Vagina (tissue), 2 donors: ENCODE data around the gene FBXO33. TPM values are rescaled to one million over a fixed set of nuclear protein-coding genes. Genes with fewer than 3 reads are reported as not detected.

Experiments used
- DNase-seq, 2 donors: peaks; one replicate each; pipeline ENCODE4 v3.0.0-alpha.2; 2017; ENCODE audit errors: extremely low spot score in 2 of 2
- H3K27ac ChIP-seq: fragments of 200-600 bp; sonication (generic); one replicate; pipeline ENCODE4 v1.5.1; 2019
- H3K27me3 ChIP-seq: fragments of 200-600 bp; sonication (generic); one replicate; pipeline ENCODE4 v1.5.1; 2019
- H3K36me3 ChIP-seq, 2 donors: fragments of 200-600 bp; sonication (generic); one replicate each; pipeline ENCODE4 v1.5.1; 2017 to 2019
- H3K4me1 ChIP-seq: fragments of 200-600 bp; sonication (generic); one replicate; pipeline ENCODE4 v1.5.1; 2019
- H3K4me3 ChIP-seq, 2 donors: fragments of 200-600 bp; sonication (generic); 1 replicate in 1 of 2; 2 replicates in 1 of 2; pipeline ENCODE4 v1.5.1; 2016 to 2019
- H3K9me3 ChIP-seq: fragments of 200-600 bp; sonication (generic); one replicate; pipeline ENCODE4 v1.5.1; 2019
- CTCF ChIP-seq, 3 experiments: fragments of 450-650 bp in 2 of 3; fragments of 200-600 bp in 1 of 3; sonication (generic) in 1 of 3; IDR thresholded peaks; one replicate each; pipeline ENCODE4 v1.5.1; 2017 to 2019; ENCODE audit warnings: antibody characterized with exemption in 3 of 3, mild to moderate bottlenecking in 2 of 3, moderate library complexity in 2 of 3
- POLR2A ChIP-seq, 2 donors: fragments of 450-650 bp; IDR thresholded peaks; one replicate each; pipeline ENCODE4 v1.6.1; 2017; ENCODE audit warnings: antibody characterized with exemption in 2 of 2, mild to moderate bottlenecking in 2 of 2, moderate library complexity in 2 of 2
- POLR2AphosphoS5 ChIP-seq, 2 donors: sonication (generic); formaldehyde crosslinking; IDR thresholded peaks; one replicate each; pipeline ENCODE4 v1.9.0; 2017; ENCODE audit warnings: antibody characterized with exemption in 2 of 2, mild to moderate bottlenecking in 2 of 2, low read depth in 1 of 2; ENCODE audit not compliant: insufficient read depth in 1 of 2
- intact Hi-C: fragments of 100-400 bp; cut with DNase I; formaldehyde crosslinking; loops from one replicate; pipeline ENCODE4 v1.15.1; 2023
- total RNA-seq: library from RNA; depleted of rRNA; stranded (reverse); fragments of >200 nt; gene quantifications from one replicate; pipeline ENCODE4 v1.2.3, GENCODE V29; 2016

The FBXO33 gene
- total RNA-seq, 1 donor from 2014 or later: 11.5 TPM

DNA sequence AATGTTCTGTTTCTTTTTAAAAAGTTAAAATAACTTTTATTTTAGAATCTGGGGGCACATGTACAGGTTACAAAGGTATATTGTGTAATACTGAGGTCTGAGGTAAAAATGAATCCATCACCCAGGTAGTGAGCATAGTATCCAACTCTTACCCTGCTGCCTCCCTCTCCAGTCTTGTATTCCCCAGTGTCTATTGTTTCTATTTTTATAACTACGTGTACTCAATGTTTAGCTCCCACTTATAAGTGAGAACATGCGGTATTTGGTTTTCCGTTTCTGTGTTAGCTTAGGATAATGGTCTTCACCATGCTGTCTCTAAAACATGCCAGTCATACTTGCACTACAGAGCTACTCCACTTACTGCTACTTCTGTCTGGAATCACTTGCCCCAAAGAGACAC, 8.4 kb downstream of the FBXO33 start:
- Histone ChIP-seq H3K4me1 (peaks cover 68% of the 10 kb centered on the region), H3K27ac (no peak overlapping the region), H3K9me3 (no peaks in the 10 kb centered on the region), H3K36me3 (no peaks in the 10 kb centered on the region), H3K27me3 (no peaks in the 10 kb centered on the region), H3K4me3 (no peak overlapping the region)
- no peak for DNase-seq
- TF ChIP-seq POLR2A (IDR thresholded peaks at IDR 0.05) (no peak), POLR2AphosphoS5 (IDR thresholded peaks at IDR 0.05; ENCODE audit: insufficient read depth in 1 of 2, low read depth in 1 of 2) (no peak), CTCF (IDR thresholded peaks at IDR 0.05) (no peak)
- intact Hi-C loops: no loop called here

DNA sequence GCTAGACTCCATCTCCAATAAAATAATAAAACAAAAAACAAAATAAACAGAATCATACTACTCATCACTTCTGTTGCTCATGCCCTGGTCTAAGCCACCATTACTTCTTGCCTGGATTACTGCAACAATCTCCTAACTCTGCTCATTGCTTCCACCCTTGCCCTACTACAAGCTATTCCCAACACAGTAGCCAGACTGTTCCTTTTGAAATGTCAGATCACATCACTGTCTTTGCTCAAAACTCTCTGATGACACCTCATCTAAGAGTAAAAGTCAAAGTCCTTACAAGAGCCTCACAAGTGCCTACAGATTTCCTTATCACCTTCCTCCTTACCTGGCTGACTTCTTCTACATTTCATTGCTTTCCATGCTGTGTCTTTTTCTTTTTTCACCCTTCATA, 10.0 kb downstream of the FBXO33 start:
- no peak for TF ChIP-seq POLR2A (IDR thresholded peaks at IDR 0.05)
- TF ChIP-seq CTCF (IDR thresholded peaks at IDR 0.05): no peak
- no peak for TF ChIP-seq POLR2AphosphoS5 (IDR thresholded peaks at IDR 0.05; ENCODE audit: insufficient read depth in 1 of 2, low read depth in 1 of 2)
- intact Hi-C loops: no loop called here
- Histone ChIP-seq H3K9me3 (no peaks in the 10 kb centered on the region), H3K27ac (no peak overlapping the region), H3K4me1 (peaks cover 52% of the 10 kb centered on the region), H3K4me3 (no peak overlapping the region), H3K27me3 (no peaks in the 10 kb centered on the region), H3K36me3 (no peaks in the 10 kb centered on the region)
- no peak for DNase-seq

DNA sequence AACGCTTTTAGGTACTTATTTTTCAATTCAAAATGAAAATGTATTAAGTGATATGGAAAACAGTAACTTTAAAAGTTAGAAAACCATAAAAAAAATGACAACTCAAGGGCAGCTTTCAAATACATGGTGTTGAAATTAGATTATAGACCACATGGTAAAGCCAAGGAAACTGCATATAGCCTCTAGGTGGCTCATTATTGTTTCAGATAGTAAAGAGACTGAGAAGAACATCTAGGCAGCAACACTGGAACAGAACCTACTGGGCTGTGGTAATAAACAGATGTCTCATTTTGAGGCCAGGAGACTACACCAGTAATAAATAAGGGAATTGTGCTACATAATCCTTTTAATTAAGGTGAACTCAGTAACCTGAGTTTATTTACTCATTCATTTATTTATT, 13.0 kb downstream of the FBXO33 start:
- Histone ChIP-seq H3K27ac (no peak overlapping the region), H3K9me3 (peaks cover 7% of the 10 kb centered on the region), H3K4me3 (no peak overlapping the region), H3K4me1 (peaks cover 27% of the 10 kb centered on the region), H3K36me3 (no peaks in the 10 kb centered on the region), H3K27me3 (no peaks in the 10 kb centered on the region)
- intact Hi-C loops: no loop called here
- no peak for DNase-seq
- no peak for TF ChIP-seq POLR2A (IDR thresholded peaks at IDR 0.05)
- TF ChIP-seq POLR2AphosphoS5 (IDR thresholded peaks at IDR 0.05; ENCODE audit: insufficient read depth in 1 of 2, low read depth in 1 of 2): no peak
- TF ChIP-seq CTCF (IDR thresholded peaks at IDR 0.05): no peak

DNA sequence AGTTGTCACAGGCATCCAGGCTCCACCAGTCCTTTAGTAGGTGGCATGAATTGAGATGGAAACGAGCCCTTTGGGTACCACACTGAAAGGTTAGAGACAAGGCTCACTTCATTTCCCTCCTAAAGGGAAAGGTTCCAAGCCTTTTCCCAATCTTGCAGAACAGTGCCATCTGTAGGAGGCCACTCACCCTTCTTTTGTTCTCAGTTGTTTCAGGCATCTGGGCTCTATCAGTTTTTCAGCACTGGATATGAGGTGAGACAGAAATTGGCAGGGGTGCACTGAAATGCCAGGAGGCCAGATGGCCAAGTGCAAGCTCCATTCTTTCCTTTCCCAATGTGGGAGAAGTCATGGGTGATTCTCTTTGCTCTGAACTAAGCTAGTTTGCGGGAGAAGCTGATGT, 15.2 kb downstream of the FBXO33 start:
- DNase-seq: no peak
- no peaks in the 10 kb centered on the region for H3K36me3 ChIP-seq
- H3K9me3 ChIP-seq: peaks cover 7% of the 10 kb centered on the region
- H3K27me3 ChIP-seq: no peaks in the 10 kb centered on the region
- TF ChIP-seq POLR2AphosphoS5 (IDR thresholded peaks at IDR 0.05; ENCODE audit: insufficient read depth in 1 of 2, low read depth in 1 of 2): no peak
- TF ChIP-seq CTCF (IDR thresholded peaks at IDR 0.05): no peak
- TF ChIP-seq POLR2A (IDR thresholded peaks at IDR 0.05): no peak
- H3K4me1 ChIP-seq: peaks cover 11% of the 10 kb centered on the region
- no peak overlapping the region for H3K4me3 ChIP-seq
- intact Hi-C loops: no loop called here
- no peak overlapping the region for H3K27ac ChIP-seq

- Histone ChIP-seq H3K4me3 (no peak overlapping the region), H3K27me3 (no peaks in the 10 kb centered on the region), H3K36me3 (no peaks in the 10 kb centered on the region), H3K27ac (no peak overlapping the region), H3K9me3 (peaks cover 7% of the 10 kb centered on the region), H3K4me1 (peaks cover 7% of the 10 kb centered on the region)
- DNase-seq: no peak
- intact Hi-C loops: no loop called here
- TF ChIP-seq POLR2AphosphoS5 (IDR thresholded peaks at IDR 0.05; ENCODE audit: insufficient read depth in 1 of 2, low read depth in 1 of 2) (no peak), POLR2A (IDR thresholded peaks at IDR 0.05) (no peak), CTCF (IDR thresholded peaks at IDR 0.05) (no peak)
These were observed 16.2 kb downstream of the FBXO33 start for GRCh38 chr14:39416072-39416471.
